MM.1S (cell line): ENCODE measurements around the gene TTC17.

Experiments used
- EZH2 ChIP-seq: fragments of 300-600 bp; sonication (generic); optimal IDR thresholded peaks from 2 replicates; pipeline ENCODE3; 2017; ENCODE audit warnings: low read depth, mild to moderate bottlenecking, antibody characterized with exemption, low read length, mixed read lengths
- EZH2phosphoT487 ChIP-seq: fragments of 300-600 bp; sonication (generic); IDR thresholded peaks from 2 replicates; pipeline ENCODE4 v1.6.1; 2018; ENCODE audit warnings: antibody characterized with exemption, low read length
- TF ChIP-seq, protein P1 (sequence below): fragments of 300-600 bp; sonication (generic); IDR thresholded peaks from 2 replicates; pipeline ENCODE4 v1.5.1; 2016; ENCODE audit warnings: antibody characterized with exemption, low read length, mixed read lengths

GRCh38 chr11:43354311-43354710 is 4.4 kb upstream of the TTC17 start:
- TF ChIP-seq, protein P1, sequence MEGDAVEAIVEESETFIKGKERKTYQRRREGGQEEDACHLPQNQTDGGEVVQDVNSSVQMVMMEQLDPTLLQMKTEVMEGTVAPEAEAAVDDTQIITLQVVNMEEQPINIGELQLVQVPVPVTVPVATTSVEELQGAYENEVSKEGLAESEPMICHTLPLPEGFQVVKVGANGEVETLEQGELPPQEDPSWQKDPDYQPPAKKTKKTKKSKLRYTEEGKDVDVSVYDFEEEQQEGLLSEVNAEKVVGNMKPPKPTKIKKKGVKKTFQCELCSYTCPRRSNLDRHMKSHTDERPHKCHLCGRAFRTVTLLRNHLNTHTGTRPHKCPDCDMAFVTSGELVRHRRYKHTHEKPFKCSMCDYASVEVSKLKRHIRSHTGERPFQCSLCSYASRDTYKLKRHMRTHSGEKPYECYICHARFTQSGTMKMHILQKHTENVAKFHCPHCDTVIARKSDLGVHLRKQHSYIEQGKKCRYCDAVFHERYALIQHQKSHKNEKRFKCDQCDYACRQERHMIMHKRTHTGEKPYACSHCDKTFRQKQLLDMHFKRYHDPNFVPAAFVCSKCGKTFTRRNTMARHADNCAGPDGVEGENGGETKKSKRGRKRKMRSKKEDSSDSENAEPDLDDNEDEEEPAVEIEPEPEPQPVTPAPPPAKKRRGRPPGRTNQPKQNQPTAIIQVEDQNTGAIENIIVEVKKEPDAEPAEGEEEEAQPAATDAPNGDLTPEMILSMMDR, result no peak
- TF ChIP-seq EZH2, result no peak
- TF ChIP-seq EZH2phosphoT487, result no peak
